Inferior parietal cortex (tissue), 1 donor: ENCODE data around the gene THSD4.
"Not testable (repeated sequence)": the region's sequence is repeated elsewhere in the genome, so short reads cannot be mapped to it uniquely, and the experiment has no call there.

Source experiments
- DNase-seq: peaks from one replicate; pipeline ENCODE4 v3.0.0-alpha.2; 2016; ENCODE audit errors: extremely low spot score

Gene THSD4

DNA sequence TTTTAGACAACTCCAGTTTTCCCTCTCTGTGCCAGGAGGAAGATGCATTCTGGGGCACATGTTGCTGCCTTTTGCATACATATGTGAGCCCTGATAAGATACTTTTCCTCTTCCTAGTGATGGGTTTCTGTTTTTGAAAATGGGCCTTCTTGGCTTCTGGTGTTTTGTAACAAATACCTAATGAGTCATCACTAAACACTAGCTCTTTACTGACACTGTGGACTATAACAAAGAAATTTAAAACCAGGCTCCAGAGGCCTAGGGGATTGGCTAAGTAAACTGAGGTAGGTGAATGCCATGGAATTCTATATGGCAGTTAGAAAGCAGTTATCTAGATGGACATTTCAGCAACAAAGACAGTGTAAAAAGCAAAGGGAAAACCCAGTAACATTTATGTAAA, 601.7 kb downstream of the THSD4 start:
- no peak for DNase-seq

DNA sequence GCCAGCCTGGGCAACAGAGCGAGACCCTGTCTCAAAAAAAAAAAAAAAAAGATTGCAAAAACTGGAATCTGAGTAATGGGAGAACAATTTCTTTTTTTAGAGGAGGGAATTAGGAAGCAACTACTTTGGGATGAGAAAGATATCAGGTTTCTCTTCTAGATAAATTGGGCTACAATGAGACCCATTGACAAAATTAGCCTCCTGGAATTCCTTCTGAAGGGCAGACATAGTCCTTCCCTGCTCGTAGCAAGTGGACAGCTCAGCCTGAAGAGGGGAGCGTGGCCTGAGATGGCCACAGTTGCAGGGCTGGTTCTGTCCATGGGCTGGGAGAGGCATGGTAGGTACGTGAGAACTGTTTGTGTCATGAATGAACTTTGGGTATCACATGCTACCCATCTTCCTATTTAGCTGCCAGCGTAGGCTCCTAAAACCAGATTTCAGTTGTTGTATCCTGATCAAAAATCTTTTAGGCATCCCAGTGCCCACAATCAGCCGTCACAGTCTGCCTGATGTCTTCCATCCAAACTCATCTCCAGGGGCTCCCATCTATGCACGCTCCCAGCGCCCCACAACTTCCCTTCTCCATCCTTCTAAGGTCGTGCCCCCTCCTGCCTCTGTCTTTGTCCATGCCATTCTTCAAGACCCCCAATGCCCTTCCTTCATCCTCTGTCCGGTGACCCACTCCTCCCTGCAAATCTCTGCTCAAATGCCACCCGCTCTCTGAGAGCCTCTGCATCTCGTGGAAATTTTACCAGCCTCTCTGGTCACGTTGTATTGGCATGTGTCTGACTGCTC, 603.0 kb downstream of the THSD4 start:
- DNase-seq = no peak

DNA sequence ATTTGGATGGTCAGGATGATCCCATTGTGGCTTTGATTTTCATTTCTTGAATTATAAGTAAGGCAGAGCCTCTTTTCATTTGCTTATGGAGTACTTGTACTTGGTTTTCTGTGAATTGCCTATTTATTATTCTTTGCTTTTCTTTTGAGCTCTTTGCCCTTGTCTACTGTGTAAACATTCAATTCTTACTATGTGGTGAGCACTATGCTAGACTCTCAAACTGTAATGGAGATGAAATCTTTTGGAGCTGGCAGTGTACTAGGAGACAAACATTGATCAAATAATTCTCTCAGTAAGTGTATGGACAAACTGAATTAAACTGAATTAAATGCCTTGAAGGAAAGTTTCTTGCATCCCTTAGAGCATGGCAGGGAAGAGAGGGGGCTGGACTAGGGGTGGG, 608.1 kb downstream of the THSD4 start:
- no peak for DNase-seq

DNA sequence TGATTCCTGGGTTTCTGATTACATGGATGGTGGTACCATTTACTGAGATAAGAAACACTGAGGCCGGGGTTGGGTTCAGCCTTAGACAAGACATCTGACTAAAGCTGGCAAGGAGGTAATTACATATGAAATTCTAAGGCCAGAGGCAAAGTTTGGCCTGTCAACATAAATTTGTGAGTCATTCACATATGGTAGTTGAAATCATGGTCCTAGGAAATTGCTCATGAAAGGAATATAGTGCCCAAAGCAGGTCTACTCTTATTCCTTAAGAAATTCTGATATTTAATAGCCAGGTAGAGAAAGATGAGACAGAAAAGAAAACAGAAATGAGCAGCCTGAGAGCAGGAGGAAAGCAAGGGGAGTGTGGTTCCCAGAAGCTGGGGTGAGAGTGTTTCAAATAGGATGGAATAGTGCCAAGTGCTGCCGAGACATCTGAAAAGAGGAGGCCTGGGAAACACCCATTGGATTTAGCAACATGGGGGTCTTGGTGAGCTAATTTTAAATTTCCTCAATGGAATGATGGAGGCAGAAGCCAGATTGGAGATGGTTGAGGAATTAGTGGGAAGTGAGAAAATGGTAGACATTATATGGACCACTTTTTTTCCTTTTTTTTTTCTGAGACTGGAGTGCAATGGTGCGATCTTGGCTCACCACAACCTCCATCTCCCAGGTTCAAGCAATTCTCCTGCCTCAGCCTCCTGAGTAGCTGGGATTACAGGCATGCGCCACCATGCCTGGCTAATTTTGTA, 610.1 kb downstream of the THSD4 start:
- not testable (repeated sequence) for DNase-seq

DNA sequence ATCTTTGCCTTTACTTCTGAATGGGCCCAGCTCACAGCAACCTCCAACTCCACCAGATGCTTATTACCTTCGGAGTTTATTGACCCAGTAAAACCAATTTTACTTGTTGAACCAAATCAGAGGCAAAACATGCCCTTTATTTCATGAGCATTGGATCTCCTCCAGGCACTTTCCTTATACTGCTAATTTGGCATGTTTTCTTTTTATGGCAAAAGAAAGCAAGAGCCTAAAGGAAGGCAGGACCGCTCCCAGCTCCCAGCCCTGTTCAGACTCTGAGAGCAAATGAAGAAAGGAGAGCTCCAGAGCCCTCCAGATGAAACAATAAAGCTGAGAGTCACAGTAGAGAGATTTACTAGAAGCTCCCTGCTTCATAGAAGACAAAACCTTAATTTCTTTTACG, 613.6 kb downstream of the THSD4 start:
- DNase-seq = no peak

DNA sequence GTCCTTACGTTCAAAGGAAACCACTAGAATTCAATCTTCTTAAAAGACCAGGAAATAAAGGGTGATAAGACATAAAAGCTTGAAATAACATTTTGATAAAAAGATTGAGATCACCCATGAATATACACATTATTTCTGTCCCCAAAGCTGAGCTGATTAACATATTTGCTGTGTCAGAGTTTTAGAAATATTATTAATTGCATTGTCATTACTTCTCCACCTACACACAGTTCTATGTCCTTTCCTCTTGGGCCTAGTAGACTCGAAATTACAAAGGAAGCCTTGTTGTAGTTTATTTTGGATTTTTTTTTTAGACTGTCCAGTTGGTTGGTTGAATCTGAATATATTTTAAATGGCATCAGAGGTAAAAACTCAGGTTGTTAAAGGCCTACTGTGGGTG, 614.0 kb downstream of the THSD4 start:
- no peak for DNase-seq

DNA sequence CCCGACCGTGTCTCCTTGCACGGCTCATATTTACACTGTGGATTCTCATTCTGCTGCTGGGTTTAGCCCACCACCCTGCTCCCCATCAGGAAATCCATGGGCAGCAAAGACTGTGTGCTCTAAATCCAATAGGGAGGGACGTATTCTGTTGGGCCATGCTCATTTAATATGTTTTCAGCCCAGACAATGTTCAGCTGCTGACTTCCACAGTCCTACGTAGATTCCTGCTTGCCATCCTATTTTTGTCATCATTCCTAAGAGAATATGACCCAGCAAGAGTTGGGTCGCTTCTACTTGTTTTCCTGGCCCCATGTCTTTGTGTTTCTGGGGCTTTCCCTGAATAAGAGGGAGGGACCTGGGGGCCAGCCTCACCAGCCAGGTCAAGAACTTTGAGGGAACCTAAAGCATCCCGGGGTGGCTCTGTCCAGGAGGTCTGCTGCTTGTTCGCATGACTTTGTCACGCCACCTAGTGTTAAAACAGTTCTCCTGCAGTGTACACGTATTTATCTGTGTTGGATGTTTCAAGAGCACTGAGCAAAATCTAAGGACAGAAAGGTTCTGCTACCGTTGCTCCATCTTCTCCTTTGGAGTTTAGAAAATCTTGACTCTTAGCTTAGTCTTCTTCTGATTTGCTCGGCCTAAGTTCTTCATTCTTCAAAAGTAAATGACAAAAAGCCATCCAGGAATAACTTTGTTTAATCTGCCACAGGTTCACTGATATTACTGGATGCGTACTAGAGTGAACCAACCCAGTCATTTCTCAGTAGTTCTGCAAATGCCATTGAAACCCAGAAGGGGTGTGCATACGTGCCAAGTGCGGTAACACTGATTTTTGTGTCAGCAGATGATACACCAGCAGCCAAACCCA, 615.2 kb downstream of the THSD4 start:
- peak; percentile 78 for DNase-seq

DNA sequence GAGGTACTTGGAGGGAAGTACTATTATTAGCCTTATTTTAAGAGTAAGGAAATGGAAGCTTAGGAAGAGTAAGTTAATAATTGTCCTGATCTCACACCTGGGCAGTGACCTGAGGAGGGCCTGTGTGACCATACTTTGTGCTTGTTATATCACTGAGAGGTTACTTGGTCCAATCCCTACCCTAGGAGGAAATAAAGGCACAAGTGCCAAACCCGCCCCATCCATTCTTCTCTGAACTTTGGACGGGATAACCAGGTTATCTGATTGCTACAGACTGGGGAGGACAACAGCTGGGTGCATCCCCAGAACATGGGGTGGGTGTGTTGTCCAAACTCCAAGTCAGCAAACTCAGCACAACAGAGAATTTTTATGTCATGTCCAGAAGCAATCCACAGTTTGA, 617.4 kb downstream of the THSD4 start:
- no peak for DNase-seq

DNA sequence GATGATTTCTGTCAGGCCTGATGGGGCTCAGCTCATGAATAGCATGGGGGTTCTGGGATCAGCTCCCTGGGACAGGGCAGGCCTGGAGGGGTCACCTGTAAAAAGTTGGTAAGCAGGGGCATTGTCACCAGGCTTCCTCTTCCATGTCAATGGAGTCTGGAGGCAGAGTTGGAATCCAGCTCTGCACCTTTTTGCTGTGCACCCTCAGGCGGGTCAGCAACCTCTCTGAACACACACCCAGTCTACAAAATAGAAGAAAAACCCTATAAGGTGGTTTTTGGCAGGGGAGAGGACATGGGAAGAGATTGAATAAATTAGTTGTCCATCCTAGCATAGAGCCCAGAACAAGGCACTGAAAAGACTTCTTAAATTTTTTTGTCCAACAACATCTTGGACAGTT, 617.9 kb downstream of the THSD4 start:
- no peak for DNase-seq

DNA sequence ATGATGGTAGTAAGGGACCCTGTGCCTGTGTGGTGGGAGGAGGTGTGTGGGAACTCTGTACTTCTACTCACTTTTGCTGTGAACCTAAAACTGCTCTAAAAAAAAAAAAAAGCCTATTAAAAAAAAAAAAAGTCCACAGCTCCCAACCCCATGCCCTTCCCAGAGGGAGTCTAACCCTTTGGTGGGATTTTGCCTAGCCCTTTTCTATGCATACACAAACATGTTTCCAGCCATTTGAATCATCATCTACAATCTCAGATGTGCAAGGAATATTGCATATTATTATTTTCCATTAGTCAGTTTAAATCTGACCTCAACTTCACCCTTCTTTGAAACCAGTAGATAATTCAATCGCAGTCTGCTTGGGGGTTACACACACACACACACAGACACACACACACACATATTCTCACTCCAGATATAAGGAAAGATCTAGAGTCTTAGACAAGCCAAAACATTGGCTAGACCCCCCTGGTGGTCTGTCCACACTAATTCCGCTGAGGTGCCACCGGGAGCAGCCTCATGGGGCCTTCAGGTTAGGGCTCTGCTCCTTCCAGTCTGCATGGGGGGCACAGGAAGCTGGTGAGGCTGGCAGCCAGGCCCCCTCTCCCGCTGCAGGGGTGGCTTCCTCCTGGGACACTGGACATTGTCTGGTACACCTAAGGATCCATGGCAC, 619.6 kb downstream of the THSD4 start:
- no peak for DNase-seq

DNA sequence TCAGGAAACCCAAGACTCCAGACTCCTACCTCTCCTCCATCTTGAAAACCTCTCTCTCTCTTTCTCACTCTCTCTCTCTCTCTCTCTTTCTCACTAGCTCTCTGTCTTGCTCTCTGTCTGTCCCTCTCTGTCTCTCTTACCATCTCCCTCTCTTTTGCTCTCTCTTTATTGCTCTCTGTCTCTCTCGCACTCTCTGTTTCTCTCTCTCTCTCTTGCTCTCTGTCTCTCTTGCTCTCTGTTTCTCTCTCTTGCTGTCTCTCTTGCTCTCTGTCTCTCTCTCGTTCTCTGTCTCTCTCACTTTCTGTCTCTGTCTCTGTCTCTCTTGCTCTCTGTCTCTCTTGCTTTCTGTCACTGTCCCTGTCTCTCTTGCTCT, 620.1 kb downstream of the THSD4 start:
- no peak for DNase-seq

DNA sequence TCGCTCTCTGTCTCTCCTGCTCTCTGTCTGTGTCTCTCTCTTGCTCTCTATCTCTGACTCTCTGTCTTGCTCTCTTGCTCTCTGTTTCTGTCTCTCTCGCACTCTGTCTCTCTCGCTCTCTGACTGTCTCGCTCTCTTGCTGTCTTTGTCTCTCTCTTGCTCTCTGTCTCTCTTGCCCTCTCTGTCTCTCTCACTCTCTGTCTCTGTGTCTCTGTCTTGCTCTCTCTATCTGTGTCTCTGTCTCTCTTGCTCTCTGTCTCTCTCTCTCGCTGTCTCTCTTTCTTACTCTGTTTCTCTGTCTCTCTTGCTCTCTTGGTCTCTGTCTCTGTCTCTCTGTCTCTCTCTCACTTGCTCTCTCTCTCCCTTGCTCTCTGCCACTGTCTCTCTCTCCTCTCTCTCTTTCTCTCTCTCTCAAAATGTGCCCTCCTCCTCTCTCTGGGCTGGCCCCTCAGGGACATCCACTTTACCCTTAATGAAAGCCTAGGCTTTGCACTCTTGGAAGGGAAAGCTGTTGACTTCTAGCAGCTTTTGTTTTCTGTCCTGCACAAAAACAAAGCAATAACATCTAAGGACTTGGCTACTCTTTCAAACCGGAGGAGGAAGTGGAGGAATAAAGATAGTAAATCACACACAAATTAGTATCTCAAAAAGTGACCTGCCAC, 621.1 kb downstream of the THSD4 start:
- DNase-seq = no peak

DNA sequence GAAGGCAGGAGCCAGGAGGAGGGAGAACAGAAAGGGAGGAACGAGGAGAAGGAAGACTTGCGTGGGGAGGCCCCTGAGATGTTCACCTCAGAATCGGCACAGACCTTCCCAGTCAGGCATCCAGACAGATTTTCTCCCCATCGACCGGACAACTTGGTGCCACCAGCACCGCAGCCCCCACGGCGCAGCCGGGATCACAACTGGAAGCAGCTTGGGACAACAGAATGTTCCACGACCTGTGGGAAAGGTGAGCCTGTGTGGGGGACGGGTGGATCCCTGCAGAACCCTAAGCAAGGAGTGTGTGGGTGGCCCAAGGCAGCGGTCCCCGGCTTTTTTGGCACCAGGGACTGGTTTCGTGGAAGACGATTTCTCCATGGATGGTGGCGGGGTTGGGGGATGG, 622.5 kb downstream of the THSD4 start:
- no peak for DNase-seq

DNA sequence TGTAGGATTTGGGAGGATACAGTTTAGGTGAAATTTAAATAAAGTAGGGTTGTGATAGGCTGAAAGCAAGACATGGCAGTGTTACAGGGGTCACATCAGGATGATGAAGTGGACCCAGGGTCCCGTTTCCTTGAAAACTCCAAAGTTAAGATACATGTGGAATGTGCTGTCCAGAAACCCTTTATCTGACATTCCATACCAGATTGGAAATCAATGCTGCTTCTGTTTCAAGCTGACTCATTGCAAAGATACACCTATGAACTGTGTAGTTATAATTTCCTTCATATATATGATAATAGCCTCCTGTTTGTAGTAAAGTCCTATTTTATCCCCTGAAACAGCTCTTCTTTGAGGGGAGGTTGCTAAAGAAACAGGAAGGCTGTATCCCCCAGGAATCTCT, 624.1 kb downstream of the THSD4 start:
- no peak for DNase-seq

DNA sequence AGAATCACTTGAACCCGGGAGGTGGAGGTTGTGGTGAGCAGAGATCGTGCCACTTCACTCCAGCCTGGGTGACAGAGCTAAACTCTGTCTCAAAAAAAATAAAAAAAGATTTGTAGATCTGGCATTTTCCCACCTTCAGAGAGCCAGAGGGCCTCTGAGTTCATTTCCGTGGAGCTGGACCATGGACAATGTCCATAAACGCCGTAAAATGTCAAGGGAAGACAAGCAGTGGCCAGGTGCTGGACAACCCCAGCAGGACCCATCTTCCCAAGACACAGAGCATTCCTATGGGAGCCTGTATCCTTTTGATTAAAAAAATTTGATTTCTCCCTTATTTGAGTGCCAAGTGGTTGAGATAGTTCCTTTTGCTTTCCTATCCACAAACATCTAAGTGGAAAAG, 627.7 kb downstream of the THSD4 start:
- no peak for DNase-seq

DNA sequence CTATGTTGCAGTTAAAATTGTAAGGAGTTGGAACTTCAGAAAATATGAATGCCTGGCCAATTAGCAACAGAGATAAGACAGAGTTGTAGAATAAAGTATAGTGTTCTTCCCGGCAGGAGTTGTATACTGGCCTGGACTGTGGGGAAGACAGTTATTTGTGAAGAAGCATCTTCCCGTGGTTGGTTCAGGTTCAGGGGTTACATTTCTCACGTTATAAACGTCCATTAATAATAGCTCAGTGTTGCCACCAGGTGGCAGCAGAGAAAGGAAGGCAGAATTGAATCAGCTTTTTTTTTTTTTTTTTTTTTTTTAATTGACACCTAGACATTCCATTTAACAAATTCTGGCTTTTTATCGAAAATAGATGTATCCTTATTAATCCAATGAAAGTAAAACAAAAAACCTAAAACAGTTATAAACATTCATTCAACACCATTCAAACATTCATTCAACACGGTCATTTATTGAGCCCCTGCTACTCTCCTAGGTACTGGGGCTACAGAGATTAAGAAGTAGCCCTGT, 628.7 kb downstream of the THSD4 start:
- DNase-seq = peak; percentile 75

DNA sequence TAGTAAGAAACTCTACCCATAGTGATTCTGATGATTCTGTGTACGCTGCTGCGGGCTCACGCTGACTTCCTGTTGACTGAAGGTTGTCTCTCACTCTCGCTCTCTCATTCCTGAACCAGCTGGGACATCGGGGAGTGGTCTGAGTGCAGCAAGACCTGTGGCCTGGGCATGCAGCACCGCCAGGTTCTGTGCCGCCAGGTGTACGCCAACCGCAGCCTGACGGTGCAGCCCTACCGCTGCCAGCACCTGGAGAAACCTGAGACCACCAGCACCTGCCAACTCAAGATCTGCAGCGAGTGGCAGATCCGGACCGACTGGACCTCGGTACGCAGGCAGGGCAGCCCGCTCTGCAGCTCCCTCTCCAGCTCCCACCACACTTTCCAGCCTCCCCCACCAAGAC, 631.4 kb downstream of the THSD4 start:
- no peak for DNase-seq

DNA sequence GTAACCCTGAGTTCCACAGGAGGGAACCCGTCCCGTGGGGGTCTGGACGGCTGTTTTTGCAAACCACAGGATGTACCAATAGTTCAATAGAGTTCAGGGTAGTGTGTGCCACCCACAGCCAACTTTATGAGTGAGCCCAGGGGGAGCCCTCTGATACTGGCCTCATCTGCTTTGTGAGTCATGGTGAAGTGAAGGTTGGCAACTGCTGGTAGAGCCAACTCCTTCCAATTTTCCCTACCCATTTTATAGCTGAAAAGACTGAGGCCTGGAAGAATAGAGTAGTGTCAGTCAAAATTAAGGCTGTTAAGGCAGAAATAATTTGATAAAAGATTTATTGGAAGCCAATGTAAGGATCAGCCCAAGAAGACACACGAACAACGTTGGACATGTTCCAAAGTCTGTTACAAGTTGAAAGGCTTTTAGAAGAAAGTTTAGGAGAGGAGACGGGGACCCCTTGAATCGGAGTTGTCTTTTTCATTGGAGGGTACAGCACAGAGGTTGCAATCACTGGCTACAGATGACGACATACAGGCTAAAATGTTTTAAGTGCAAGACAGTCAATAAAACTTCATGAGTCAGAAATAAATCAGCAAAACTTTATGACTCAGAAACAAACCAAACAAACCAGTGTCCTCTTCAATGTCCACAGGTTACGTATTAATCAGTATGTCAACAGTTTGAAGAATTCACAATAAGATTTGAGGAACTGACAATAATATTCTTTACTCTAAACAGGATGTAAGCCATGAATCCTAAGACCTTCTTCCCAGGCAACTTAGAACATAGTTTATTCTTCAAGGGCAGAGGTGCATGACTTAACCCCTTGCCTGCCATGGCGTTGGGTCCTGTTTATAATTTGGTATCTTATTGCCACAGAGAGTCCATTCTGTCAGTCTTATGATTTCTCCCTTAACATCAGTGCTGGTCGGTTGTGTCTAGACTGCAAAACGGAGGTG, 632.1 kb downstream of the THSD4 start:
- no peak for DNase-seq

DNA sequence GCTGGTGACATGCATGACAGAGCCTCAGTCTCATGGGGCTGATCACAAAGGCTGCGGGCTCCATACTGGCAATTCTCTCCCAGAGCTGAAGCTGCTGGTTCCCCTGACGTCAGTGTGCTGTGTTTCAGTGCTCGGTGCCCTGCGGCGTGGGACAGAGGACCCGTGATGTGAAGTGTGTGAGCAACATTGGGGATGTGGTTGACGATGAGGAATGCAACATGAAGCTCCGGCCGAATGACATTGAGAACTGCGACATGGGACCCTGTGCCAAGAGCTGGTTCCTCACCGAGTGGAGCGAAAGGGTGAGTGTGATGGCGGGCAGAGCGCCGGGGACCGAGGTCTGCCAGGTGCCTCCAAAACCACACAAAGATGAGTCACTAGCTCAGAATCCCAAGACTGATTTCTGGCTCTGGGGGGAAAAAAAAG, 633.0 kb downstream of the THSD4 start:
- no peak for DNase-seq

DNA sequence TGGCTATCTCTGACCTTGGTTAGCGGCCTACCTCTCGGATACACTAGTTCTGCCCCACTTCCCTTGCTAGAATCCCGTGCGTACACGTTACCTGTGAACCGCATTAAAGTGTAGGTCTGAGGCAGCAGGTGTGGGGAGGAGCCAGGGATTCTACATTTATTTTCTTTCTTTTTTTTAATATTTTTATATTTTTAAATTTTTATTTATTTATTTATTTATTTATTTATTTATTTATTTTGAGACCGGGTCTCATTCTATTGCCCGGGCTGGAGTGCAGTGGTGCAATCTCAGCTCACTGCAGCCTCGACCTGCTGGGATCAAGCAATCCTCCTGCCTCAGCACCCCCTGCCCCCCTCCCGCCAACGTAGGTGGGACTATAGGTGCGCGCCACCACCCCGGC, 634.2 kb downstream of the THSD4 start:
- no peak for DNase-seq
